ENCODE measurements around the gene LRRC26.

LRRC26 gene

DNA sequence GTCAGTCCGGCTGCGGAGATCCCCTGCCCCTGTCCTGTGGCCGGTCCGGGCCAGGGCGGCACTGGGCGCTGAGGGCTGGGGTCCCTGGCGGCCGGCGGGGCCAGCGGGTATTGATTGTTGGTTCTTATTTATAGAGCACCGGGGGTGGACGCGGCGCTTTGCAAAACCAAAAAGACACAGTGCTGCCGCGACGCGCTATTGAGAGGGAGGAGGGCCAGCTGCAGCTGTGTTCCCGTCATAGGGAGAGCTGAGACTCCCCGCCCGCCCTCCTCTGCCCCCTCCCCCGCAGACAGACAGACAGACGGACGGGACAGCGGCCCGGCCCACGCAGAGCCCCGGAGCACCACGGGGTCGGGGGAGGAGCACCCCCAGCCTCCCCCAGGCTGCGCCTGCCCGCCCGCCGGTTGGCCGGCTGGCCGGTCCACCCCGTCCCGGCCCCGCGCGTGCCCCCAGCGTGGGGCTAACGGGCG, 2.5 kb downstream of the LRRC26 start:
- DNase-seq (ENCODE audit: low spot score), result no peak

GRCh38 chr9:137166380-137167229, 3.2 kb downstream of the LRRC26 start:
- DNase-seq (ENCODE audit: low spot score), result no peak

DNA sequence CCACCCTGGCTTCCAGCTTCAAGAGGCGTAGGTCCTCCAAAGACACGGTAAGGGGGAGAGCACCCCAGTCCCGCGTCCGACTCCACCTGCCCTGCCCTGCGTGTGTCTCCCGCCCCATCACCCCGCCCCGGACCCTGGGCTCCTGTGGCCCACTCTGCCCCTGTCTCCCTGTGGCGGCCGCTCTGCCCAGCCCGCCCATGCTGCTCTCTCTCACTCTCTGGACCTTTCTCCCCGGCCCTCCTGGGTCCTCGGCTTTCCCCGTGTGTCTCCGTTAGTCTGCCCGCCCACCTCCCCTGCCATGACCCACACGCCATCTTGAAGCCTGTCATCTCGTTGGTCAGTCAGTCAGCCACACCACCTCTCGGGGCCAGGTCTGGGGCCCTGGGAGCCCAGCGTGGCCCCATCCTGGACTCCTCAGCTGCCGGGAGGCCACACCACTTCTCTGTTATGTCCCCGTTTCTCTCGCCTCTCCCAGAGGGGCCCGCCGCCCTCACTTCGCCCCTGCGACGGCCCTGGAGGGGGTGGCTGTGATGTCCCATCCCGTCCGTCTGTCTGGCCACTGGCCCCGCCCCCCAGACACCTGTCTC, 4.5 kb downstream of the LRRC26 start:
- no peak for DNase-seq (ENCODE audit: low spot score)

GRCh38 chr9:137164370-137165249, 5.2 kb downstream of the LRRC26 start:
- DNase-seq (ENCODE audit: low spot score), result no peak

DNA sequence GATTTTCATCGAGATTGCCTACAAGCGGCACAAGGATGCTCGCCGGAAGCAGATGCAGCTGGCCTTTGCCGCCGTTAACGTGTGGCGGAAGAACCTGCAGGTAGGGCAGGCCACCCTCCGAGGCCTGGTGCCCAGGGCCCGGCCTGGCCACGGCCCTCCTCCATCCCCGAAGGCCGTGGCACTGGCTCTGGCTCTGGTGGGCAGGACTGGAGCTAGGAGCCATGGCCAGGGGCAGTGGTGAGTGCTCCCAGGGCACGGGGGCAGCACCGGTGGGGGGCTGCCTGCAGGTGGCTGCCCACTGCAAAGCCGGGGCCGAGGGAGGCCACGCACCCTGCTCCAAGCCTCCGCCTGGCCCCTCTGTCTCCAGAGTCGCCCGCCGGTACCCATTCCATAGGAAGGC, 6.0 kb downstream of the LRRC26 start:
- DNase-seq (ENCODE audit: low spot score), result no peak

DNA sequence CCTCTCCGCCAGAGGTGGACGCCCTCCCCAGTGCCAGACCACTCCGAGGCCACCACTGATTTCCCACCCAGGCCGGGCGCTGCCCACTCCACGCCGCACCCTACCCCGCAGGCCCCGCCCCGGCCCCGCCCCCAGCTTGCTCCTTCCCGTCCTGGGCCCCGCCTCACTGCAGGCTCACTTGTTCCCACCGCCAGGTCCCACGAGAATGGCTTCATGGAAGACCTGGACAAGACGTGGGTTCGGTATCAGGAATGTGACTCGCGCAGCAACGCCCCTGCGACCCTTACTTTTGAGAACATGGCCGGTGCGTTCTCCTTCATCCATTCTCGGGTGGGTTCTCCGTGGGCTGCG, 6.5 kb downstream of the LRRC26 start:
- DNase-seq (ENCODE audit: low spot score), result peak; percentile 74

DNA sequence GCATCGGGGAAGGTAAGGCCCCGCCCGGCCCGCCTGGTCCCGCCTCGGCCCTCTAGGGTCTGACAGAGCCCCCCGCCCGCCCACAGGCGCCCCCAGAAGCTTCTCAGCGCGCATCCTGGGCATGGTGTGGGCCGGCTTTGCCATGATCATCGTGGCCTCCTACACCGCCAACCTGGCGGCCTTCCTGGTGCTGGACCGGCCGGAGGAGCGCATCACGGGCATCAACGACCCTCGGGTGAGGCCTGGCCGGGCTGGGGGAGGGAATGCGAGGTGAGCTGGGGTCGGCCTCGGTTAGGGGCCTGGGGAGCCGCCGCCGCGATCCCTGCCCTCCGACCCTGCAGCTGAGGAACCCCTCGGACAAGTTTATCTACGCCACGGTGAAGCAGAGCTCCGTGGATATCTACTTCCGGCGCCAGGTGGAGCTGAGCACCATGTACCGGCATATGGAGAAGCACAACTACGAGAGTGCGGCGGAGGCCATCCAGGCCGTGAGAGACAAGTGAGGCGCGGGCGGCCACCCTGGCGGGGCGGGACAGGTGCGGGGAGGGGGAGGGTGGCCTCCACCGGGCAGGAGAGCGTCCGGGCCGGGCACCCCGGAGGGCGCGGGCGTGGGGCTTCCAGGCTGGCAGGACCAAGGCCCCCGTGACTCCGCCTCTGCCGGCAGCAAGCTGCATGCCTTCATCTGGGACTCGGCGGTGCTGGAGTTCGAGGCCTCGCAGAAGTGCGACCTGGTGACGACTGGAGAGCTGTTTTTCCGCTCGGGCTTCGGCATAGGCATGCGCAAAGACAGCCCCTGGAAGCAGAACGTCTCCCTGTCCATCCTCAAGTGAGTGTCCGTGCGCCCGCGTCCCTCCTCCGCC, 7.1 kb downstream of the LRRC26 start:
- DNase-seq (ENCODE audit: low spot score), result peak; percentile 74

DNA sequence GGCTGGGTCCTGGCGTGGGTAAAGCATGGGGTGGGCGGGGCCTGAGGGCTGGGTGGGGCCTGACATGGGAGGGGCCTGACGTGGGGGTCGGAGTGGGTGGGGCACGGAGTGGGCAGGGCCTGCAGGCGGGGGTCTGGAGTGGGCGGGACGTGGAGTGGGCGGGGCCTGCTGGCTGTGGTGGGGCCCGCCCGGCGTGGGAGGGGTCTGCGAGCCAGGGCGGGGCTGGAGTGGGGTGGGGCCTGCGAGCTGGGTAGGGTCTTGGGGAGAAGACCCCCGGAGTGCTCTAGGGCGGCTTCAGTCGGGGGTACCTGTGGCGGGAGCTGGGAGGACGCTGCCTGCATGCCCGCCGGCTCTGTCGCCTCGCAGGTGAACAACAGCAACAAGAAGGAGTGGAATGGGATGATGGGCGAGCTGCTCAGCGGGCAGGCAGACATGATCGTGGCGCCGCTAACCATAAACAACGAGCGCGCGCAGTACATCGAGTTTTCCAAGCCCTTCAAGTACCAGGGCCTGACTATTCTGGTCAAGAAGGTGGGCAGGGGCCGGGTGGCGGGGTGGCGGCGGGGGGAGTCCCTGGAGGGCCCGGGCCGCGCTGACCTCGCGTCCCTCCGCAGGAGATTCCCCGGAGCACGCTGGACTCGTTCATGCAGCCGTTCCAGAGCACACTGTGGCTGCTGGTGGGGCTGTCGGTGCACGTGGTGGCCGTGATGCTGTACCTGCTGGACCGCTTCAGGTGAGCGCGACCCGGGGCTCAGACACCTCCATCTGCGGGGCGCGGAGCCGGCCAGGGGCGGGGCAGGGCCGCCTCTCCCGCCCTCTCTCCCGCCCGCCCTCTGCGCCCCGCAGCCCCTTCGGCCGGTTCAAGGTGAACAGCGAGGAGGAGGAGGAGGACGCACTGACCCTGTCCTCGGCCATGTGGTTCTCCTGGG, 8.0 kb downstream of the LRRC26 start:
- no peak for DNase-seq (ENCODE audit: low spot score)

DNA sequence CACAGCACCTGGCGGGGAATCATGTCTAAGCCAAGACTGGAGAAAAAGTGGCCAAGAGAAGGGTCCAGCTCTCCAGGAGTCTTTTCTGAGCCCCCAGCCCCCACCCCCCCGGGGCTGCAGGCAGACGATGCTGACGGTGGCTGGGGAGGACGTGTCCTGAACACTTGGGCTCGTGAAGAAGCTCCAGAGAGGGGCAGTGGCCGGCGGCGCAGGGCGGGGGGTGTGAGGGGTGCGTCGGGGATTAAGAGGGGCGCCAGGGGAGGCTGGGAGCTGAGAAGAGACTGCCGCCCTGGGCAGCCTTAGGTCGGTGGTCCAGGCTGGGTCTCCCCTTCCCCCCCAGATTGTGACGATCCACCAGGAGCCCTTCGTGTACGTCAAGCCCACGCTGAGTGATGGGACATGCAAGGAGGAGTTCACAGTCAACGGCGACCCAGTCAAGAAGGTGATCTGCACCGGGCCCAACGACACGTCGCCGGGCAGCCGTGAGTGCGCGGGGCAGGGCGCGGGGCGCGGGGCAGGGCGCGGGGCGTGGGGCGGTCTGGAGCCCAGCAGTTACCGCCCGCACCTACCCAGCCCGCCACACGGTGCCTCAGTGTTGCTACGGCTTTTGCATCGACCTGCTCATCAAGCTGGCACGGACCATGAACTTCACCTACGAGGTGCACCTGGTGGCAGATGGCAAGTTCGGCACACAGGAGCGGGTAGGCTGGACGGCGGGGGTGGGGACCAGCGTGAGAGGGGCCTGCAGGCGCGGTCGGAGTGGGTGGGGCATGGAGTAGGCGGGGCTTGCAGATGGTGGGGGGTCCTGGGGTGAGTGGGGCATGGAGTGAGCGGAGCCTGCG, 8.9 kb downstream of the LRRC26 start:
- DNase-seq (ENCODE audit: low spot score), result no peak

- DNase-seq (ENCODE audit: low spot score), result no peak
Observed at GRCh38 chr9:137160054-137160425, 9.8 kb downstream of the LRRC26 start.

GRCh38 chr9:137159105-137160053, 10.5 kb downstream of the LRRC26 start:
- no peak for DNase-seq (ENCODE audit: low spot score)

DNA sequence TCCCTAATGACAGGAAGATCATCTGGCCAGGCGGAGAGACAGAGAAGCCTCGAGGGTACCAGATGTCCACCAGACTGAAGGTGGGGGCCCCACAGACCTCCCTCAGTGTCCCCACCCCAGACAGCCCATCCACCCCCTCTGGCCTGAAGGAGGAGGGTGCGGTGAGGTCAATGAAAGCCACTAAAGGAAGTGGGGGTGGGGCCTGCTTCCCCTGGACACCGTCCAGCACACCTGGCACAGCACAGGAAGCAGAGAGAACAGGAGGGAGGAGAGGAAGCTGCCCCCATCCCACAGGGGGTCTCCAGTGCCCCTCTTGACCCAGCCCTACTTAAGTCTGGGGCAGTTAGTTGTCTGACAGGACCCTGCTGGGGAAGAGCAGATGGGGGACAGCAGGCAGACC, 11.2 kb downstream of the LRRC26 start:
- no peak for DNase-seq (ENCODE audit: low spot score)

DNA sequence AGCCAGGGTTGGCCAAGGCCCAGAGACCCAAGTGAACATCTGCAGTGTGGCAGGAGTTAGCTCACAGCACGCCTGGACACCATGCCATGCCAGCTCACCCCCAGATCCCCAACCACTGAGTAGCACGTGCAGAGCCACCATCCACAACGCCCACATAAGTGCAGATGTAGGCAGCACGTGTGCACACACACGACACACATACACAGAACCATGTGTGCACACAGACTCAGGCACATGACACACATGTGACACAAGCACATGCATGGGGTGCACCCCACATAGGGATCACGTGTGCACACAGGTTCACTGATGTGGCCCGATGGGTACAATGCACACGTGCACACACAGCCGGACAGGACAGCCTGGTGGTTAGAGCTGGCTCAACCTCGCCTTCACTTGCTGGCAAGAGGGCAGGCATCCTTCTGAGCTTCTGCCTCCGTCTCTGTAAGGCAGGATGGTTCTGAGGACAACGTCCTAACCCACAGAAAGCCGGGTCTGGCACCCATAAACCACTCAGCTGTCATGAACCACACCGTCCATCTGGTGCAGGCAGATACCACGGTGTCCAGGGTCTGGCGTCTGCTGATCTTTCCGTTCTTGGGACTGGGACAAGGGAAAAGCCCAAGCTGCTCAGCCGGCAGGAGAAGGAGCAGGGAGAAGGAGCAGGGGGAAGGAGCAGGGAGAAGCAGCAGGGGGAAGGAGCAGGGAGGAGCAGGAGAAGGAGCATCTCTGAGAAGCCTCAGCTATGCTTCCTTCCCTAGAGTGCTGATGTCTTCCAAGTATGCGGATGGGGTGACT, 12.0 kb downstream of the LRRC26 start:
- no peak for DNase-seq (ENCODE audit: low spot score)

DNA sequence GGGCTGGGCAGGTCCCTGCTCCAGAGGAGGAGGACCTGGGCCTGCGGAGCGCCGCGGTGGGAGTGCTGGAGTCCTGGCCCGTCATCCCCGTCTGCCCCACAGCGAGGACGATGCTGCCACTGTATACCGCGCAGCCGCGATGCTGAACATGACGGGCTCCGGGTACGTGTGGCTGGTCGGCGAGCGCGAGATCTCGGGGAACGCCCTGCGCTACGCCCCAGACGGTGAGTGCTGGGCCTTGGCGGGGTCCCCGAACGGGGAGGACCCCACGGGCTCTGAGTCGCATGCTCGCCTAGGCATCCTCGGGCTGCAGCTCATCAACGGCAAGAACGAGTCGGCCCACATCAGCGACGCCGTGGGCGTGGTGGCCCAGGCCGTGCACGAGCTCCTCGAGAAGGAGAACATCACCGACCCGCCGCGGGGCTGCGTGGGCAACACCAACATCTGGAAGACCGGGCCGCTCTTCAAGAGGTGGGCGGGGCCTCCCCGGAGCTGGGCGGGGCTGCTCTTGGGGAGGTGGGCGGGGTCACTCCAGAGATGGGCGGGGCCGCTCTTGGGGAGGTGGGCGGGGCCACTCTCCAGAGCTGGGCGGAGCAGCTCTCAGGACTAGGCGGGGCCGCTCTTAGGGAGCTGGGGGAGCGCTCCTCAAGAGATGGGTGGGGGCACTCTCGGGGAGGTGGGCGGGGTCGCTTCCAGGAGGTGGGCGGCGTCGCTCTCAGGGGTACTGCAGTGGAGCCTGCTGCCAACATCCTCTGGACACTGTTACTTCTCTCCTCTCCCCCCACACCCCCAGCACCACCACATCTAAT, 13.1 kb downstream of the LRRC26 start:
- peak; percentile 90 for DNase-seq (ENCODE audit: low spot score)

GRCh38 chr9:137152844-137153405, 16.9 kb downstream of the LRRC26 start:
- DNase-seq (ENCODE audit: low spot score), result no peak

- no peak for DNase-seq (ENCODE audit: low spot score)
Observed at GRCh38 chr9:137150617-137151457, 19.0 kb downstream of the LRRC26 start.
